ENCODE results near the gene CEP112.
"Not testable (repeated sequence)": the region's sequence is repeated elsewhere in the genome, so short reads cannot be mapped to it uniquely, and the experiment has no call there.

The CEP112 gene

DNA sequence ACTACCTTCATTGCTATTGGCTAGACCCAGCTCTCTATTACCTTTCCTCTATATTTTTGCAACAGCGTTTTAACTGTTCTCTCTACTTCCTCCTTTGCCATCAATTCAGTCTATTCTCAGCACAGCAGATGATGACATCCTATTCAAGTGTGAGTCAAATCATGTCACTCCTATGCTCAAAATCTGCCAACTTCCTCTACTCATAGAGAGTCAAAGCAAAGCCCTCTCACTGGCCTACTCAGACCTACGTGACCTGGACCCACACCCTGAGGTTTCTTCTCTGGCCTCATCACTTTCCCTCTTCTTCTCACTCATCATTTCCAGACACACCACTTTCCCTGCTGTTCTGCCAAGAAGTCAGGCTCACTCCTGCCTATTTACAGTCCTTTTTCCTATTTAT is 341.4 kb downstream of the CEP112 start:
- DNase-seq (ENCODE audit: low read depth), result peak; percentile 36
- no peak overlapping the region for H3K4me3 ChIP-seq (ENCODE audit: low read depth, low read length)
- TF ChIP-seq, protein P1, sequence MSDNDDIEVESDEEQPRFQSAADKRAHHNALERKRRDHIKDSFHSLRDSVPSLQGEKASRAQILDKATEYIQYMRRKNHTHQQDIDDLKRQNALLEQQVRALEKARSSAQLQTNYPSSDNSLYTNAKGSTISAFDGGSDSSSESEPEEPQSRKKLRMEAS (IDR thresholded peaks at IDR 0.05; ENCODE audit: low read depth, low read length), result no peak
- TF ChIP-seq MYC (IDR thresholded peaks at IDR 0.05; ENCODE audit: low read depth, low read length) (no peak), POLR2A (IDR thresholded peaks at IDR 0.05; ENCODE audit: extremely low read depth, insufficient read length) (no peak)
- TF ChIP-seq, protein P2, sequence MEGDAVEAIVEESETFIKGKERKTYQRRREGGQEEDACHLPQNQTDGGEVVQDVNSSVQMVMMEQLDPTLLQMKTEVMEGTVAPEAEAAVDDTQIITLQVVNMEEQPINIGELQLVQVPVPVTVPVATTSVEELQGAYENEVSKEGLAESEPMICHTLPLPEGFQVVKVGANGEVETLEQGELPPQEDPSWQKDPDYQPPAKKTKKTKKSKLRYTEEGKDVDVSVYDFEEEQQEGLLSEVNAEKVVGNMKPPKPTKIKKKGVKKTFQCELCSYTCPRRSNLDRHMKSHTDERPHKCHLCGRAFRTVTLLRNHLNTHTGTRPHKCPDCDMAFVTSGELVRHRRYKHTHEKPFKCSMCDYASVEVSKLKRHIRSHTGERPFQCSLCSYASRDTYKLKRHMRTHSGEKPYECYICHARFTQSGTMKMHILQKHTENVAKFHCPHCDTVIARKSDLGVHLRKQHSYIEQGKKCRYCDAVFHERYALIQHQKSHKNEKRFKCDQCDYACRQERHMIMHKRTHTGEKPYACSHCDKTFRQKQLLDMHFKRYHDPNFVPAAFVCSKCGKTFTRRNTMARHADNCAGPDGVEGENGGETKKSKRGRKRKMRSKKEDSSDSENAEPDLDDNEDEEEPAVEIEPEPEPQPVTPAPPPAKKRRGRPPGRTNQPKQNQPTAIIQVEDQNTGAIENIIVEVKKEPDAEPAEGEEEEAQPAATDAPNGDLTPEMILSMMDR (IDR thresholded peaks at IDR 0.05; ENCODE audit: low read depth, low read length), result no peak

DNA sequence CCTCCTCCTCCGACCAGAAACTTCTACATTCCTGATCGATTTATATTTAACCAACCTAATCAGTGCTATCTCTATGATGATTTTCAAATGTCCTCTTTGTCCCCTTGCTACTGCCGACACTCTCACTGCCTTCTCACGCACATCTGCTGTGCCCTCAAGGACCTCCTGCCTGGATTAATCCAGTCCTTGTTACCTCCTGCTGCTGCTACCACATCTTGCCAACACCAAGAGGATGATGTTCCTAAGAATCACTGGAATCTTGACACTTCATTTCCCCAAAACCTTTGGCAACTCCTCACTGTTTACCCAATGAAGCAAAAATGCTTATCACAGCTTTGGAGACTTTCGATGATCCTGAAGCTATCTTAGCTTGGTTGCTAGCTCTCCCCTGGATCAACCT is 343.2 kb downstream of the CEP112 start:
- DNase-seq (ENCODE audit: low read depth), result no peak
- TF ChIP-seq, protein P2 (IDR thresholded peaks at IDR 0.05; ENCODE audit: low read depth, low read length), result no peak
- TF ChIP-seq POLR2A (IDR thresholded peaks at IDR 0.05; ENCODE audit: extremely low read depth, insufficient read length), result no peak
- no peak overlapping the region for H3K4me3 ChIP-seq (ENCODE audit: low read depth, low read length)

DNA sequence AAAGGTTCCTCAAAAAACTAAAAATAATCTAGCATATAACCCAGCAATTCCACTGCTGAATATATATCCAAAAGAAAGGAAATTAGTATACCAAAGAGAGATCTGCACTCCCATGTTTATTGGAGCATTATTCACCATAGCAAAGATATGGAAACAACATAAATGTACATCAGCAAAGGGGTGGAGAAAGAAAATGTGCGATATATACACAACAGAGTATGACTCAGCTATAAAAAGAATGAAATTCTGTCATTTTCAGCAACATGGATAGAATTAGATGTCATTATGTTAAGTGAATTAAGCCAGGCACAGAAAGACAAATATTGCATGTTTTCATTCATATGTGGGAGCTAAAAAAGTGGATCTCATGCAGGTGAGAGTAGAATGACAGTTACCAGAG is 350.8 kb downstream of the CEP112 start:
- TF ChIP-seq, protein P2 (IDR thresholded peaks at IDR 0.05; ENCODE audit: low read depth, low read length), result no peak
- TF ChIP-seq, protein P1 (IDR thresholded peaks at IDR 0.05; ENCODE audit: low read depth, low read length), result no peak
- TF ChIP-seq POLR2A (IDR thresholded peaks at IDR 0.05; ENCODE audit: extremely low read depth, insufficient read length) (no peak), MYC (IDR thresholded peaks at IDR 0.05; ENCODE audit: low read depth, low read length) (no peak)
- H3K4me3 ChIP-seq (ENCODE audit: low read depth, low read length), result no peak overlapping the region
- no peak for DNase-seq (ENCODE audit: low read depth)

DNA sequence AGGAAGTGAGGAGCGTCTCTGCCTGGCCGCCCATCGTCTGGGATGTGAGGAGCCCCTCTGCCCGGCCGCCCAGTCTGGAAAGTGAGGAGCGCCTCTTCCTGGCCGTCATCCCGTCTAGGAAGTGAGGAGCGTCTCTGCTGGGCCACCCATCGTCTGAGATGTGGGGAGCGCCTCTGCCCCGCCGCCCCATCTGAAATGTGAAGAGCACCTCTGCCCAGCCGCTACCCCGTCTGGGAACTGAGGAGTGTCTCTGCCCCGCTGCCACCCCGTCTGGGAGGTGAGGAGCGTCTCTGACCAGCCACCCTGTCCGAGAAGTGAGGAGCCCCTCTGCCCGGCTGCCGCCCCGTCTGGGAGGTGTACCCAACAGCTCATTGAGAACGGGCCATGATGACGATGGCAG is 354.7 kb downstream of the CEP112 start:
- H3K4me3 ChIP-seq (ENCODE audit: low read depth, low read length); DNase-seq (ENCODE audit: low read depth): not testable (repeated sequence)

DNA sequence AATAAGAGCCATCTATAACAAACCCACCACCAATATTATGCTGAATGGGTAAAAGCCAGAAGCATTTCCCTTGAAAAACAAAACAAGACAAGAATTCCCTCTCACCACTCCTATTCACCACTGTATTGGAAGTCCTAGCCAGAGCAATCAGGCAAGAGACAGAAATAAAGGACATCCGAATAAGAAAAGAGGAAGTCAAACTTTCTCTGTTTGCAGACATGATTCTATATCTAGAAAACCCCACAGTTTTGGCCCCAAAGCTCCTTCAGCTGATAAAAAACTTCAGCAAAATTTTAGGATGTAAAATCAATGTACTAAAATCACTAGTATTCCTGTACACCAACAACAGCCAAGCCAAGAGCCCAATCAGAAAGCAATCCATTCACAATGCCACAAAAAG is 358.7 kb downstream of the CEP112 start:
- no peak overlapping the region for H3K4me3 ChIP-seq (ENCODE audit: low read depth, low read length)
- TF ChIP-seq, protein P2 (IDR thresholded peaks at IDR 0.05; ENCODE audit: low read depth, low read length), result no peak
- DNase-seq (ENCODE audit: low read depth), result no peak

DNA sequence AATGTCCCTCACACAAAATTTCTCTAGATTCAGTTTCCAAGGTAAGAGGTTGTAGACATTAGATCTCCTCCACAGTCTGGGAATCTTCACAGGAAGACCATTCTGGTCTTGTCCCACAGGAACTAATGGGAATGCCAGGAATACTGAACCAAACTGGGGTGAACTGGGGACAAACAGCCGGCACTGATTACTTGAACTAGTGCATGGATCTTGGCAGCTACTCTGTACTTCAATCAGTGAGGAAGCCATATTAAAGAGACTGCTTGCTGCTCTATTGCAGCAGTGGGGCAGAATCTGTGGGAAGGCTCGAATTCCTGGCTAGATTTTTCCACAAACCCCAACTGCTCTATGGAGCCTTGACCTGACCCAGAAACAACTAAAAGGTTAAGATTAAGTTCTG is 361.6 kb downstream of the CEP112 start:
- H3K4me3 ChIP-seq (ENCODE audit: low read depth, low read length), result no peak overlapping the region
- TF ChIP-seq POLR2A (IDR thresholded peaks at IDR 0.05; ENCODE audit: extremely low read depth, insufficient read length) (no peak), MYC (IDR thresholded peaks at IDR 0.05; ENCODE audit: low read depth, low read length) (no peak)
- TF ChIP-seq, protein P2 (IDR thresholded peaks at IDR 0.05; ENCODE audit: low read depth, low read length), result no peak
- TF ChIP-seq, protein P1 (IDR thresholded peaks at IDR 0.05; ENCODE audit: low read depth, low read length), result no peak
- no peak for DNase-seq (ENCODE audit: low read depth)

DNA sequence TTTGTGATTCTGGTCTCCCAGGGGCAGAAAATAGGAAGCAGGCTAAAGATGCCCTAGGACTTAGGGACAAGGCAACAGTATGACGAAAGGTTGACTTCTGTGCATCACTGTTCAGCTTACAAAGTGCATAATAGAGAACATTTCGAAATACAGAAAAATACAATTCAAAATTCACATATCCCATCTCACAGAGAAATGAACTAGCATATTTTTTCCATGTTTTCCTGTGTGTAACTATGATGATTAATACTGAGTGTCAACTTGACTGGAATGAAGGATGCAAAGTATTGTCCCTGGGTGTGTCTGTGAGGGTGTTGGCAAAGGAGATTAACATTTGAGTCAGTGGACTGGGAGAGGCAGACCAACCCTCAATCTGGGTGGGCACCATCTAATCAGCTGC is 365.4 kb downstream of the CEP112 start:
- not testable (repeated sequence) for DNase-seq (ENCODE audit: low read depth)

More for the DNA sequence above, 365.4 kb downstream of the CEP112 start:
- not testable (repeated sequence) for H3K4me3 ChIP-seq (ENCODE audit: low read depth, low read length)

All from NB4 (cell line).